TTC549 (cell line): ENCODE results near the gene AGO3.
"Not testable (repeated sequence)": the region's sequence is repeated elsewhere in the genome, so short reads cannot be mapped to it uniquely, and the experiment has no call there.

Experiments
- FAIRE-seq: peaks from 2 replicates; lab custom pipeline; 2012; peaks lifted over from hg19 to GRCh38; lab: Jason Lieb, UNC

The AGO3 gene

DNA sequence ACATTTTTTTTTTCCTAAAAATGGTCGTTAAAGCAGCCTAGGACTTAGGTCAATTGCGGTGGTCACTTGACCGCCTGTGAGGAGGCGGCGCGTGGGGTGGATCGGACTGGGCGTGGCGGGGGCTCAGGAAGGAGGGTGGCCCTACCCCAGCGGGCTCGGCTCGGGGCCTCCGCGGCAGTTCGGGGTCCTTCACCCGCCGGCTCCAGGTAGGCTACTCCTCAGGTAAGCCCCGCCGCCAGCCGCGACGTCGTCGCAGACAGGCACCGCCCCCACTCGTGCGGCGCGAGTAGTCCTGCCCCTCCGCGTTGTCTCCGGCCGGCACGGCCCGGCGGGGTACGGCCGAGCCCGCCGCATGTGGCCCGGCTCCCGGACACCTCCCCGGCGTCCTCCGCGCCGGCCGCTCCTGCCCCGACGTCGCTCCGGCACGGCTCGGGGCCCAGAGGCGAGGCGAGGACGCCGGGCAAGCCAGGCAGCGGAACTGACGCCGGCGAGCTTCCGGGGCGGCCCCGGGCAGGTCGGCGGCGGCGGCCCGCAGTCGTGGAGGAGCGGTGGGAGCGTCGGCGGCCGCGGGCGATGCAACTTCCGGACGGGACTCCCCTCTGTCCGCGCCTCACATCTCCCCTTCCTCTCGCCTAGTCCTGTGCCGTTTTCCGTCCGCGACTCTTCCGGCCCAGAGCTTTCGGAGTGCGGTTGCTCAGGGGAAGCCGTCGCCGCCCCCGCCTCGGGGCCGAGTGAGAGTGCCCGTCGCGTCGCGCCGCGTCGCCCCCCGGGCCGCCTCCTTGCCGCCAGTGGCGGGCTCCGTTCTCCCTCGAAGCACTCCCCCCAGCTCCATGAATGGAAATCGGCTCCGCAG, at the start of gene AGO3:
Gene AGO3 (plus strand): TSS at position 513 of the 853 bp plus-strand sequence. CDS start 322 bp downstream, at position 835.
- no peak for FAIRE-seq

DNA sequence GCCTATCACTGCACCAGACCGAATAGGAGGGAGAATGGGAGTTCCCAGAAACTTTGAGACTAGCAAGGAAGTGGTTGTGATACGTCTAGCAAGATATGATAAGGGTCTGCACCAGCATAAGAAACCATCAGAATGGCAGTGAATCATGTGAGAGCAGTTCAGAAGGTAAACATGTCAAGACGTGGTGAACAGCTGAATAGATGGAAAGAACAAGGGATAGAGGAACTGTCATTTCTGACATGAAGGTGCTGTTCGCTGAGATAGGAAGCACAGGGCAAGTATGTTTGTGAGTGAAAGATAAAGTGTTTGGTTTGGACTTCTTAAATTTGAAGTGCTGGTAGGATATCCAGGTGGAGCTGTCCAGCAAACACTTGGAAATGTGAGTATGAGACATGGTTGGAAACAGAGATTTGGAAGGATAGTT, 49.0 kb upstream of the AGO3 start:
- no peak for FAIRE-seq

DNA sequence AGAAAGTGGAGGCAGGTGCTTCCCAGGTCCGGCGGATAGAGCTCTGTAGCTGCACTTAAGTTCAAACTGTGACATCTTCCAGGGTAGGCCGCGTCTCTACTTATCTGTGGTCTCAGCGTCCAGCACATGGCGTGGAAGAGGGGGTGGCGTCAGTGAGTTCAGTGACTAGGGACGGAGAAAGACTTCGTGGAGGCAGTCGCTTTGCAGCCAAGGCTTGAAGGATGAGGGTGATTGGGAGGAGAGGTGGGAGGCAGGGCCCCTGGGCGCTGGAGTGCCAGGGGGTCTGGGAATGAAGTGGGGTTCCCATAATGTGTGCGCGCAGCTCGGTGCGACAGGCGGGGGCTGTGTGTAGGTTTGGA, 48.3 kb upstream of the AGO3 start:
- no peak for FAIRE-seq

DNA sequence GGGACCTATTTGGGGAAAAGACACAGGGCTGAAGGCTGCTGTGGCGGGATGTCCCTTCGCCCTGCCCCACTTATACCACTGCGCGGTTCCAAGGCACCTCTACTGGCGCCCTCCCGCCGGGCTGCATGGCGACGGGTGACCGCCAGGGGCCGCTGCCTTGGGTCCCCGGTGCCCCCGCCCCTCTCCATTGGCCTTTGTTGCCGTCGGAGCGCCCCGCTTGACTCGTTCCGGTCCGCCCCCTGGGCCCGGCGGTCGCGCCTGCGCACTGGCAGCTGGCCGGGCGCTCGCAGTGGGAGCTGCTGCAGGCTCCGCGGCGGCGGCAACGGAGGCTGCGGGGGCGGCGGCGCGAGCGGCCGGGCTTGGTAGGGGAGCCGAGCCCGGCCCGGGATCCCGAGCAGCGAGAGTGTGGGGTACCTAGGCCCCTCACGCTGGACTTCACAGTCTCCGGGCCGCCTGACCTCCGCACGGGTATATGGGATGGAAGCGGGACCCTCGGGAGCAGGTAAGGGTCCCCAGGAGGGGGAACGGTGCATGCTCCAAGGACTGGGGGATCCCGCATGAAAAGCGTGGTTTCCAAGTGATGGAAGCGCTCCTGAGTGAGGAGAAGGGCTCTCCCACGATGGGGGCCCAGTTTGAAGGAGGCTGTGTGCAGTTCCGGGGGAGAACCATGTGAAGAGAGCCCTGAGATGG, 47.8 kb upstream of the AGO3 start, which contains the start of gene AGO1:
Gene AGO1 (plus strand): TSS at position 265 of the 690 bp plus-strand sequence. CDS start 213 bp downstream, at position 478.
- FAIRE-seq = no peak

DNA sequence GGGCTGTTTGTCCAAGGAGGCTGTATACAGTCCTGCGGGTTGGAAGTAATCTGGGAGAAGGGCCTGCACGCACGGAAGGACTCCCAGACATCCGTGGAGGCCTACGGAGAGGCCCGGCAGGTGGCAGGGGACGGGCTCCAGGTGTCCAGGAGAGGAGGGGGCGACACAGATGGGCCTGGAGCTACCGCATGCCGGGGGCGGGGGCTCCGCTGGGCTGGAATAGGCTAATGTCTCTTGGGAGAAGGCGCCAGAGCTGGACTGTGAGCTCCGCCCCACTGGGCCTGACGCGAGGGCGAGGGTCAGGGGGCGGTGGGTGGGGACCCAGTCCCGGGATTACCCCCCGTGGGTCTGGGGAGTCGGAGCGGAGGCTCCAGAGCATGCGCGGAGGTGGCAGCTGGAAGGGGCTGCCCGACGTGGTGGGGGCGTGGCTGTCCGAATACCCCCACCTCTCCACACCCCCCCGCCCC, 47.2 kb upstream of the AGO3 start:
- no peak for FAIRE-seq

DNA sequence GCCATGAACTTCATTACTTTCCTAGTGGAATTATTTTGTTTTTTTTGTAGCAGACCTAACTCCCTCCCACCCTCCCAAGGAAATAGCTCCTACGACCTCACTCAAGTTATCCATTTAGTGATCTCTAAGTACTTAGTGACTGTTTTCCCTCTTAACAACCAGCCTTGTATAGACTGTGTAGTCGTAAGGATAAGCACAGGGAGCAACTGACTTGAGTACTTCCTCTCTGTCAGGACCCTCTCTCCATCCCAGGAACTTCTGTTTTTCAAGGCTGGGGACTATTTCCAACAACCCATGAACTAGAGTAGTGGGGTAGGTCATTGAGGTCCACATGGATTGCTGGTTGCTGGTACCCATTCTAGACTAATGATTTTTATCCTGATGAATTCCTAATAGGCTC, 46.0 kb upstream of the AGO3 start:
- FAIRE-seq = no peak

DNA sequence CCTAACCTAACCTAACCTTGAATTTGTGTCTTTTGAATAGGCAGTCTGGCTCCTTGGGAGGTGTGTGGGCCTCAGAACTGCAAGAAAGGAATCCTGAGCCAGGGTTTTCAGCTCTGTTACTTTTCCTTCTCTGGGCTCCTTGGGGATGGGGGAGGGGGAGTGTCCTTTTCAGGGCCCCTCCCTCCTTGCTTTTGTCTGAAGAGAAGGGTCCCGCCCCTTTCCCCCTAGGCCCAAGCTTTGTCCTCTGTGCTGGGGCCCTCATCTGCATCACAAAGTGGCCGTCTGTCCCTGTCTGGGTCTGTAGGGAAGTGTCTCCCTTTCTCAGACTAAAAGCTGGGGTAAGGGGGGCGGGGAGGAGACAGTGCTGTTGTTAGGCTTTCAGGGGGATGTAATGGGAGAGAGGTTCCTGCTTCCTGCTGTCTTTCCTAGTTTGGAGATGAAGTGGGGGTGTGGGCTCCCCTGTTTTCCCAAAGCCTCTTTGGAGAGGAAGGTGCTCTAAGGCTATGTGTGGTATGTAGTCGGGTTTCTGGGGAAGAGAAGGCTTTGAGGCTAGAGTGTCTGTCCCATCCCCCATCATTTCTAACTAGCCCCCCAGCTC, 44.8 kb upstream of the AGO3 start:
- no peak for FAIRE-seq

DNA sequence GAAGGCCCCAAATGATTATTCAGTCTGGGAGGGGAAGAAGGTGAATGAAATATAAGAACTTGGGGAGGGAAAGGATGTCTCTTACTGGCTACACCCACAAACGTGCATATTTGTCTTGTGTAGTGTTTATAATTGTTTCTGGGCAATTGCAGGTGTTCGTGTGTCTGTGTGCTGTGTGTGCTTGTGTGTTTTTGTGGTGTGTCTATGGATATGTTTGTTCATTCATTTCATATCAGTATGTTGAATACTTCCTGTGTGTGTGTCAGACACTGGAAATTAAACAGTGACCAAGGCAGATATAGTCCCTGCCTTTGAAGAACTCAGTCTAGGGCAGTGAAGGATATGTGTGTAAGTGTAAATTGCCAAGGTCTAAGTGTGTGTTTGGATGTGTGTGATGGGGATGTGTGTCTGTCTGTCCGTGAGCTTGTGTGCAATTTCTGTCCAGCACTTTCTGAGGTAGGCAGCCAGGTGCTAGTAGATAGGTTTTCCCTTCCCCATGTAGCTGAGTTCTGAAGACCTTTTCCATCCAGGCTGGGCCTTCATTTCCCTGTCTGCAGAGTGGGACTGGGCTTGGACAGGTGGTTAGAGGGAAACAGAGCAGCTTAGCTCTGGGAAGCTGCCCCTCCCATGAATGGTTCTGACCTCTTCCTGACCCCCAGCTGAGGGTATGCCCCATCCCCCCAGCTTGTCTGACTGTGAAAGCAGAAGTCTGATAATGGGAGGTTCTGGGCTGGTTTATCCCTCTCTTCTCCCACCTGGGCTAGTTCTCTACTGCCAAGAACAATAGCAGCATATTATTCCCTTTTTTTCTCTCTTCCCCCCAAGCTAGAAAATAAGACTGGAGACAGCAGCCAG, 44.1 kb upstream of the AGO3 start:
- FAIRE-seq = no peak

DNA sequence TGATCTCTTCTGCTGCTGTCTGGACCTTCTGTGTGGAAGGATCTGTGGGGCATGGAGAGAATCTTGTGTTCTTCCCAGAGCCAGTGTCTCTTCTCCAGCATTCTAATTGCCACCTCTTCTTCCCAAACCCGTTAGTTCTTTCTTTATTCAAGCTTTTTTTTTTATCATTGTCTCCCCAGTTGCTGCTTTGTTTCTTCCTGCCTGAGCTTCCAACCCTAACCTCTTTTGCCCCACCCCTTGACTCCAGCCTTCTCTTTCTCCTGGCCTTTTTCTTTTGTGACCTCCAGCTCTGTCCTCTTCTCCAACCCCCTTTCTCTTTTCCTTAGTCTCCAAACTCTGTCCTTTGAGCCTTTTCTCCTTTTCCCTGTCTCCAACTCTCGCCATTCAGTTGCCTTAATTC, 43.4 kb upstream of the AGO3 start:
- no peak for FAIRE-seq

DNA sequence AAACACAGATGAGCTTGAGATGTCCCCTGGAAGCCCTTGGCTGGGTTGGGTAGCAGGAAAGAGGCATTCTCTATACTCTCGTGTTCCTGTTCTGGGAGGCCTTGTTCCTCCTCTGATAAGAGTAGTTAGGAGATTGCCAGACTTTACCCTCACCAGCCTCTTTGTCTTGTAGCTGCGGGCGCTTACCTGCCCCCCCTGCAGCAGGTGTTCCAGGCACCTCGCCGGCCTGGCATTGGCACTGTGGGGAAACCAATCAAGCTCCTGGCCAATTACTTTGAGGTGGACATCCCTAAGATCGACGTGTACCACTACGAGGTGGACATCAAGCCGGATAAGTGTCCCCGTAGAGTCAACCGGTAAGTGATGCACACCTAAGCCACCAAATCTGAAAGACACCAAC, 42.6 kb upstream of the AGO3 start:
- FAIRE-seq = no peak

DNA sequence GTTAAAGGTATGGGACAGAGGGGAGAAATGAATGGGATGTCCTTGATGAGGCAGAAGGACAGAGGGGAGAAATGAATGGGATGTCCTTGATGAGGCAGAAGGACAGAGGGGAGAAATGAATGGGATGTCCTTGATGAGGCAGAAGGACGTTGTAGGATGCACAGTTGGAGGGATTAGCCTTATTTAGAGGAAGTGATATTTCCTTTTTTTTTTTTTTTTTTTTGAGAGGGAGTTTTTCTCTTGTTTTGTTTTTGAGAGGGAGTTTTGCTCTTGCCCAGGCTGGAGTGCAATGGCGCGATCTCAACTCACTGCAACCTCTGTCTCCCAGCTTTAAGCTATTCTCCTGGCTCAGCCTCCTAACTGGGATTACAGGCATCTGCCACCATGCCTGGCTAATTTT, 41.9 kb upstream of the AGO3 start:
- not testable (repeated sequence) for FAIRE-seq

DNA sequence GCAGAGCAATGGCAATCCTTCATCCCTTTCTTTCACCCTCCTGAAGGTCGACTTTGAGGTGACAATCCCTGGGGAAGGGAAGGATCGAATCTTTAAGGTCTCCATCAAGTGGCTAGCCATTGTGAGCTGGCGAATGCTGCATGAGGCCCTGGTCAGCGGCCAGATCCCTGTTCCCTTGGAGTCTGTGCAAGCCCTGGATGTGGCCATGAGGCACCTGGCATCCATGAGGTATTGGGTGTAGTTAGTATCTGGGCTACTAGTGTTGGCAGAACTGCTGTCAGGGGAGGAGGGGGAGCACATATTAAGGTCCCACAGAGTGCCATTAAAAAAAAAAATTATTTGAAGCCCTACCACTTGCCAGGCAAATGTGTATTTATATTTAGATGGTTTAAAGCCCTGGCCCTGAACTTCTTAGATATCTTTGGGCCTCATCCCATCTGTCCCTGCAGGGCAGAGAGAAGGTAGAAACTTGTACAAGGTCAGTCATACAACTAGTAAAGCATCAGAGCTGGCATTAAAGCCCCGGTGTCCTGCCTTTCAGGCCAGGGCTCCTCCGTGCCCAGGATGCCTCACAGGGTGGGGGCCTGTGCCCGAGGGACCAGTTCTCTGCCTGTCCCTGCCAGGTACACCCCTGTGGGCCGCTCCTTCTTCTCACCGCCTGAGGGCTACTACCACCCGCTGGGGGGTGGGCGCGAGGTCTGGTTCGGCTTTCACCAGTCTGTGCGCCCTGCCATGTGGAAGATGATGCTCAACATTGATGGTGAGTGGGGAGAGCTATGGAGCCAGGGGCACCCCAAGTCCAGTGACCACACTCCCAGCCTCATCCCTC, 37.6 kb upstream of the AGO3 start:
- FAIRE-seq = no peak

DNA sequence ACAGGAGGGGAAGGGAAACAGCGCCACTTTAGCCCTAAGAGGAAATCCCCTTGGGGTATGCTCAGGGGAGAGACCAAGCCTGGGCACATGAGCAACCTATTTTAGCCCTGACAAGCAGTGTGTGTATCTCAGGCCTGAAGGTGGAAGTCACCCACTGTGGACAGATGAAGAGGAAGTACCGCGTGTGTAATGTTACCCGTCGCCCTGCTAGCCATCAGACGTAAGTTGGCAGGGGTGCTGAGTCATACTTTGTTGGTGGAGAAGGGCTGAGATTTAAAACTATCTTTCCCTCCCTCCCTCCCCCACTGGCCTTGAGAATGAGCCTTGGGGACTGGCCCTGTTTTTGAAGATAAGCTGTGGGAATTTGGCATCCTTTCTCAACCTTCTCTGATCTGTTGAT, 36.7 kb upstream of the AGO3 start:
- FAIRE-seq = no peak

DNA sequence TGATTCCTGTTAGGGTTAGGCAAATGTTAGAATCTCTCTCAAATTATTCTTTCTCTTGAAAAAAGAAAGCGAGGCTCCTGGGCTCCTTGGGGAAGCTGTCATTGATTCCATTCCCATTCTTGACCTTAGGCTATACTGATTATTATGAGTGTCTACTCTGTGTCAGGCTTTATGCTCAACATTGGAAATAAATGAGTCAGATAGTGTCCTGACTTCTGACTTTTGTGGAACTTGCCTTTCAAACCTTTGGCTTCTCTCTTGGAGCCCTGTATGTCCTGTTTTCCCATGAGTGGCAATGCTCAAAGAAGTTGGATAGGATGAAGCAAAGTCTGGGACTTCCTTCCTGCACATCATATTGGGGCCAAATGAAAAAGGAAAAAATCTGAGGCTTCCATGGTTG, 36.2 kb upstream of the AGO3 start:
- no peak for FAIRE-seq

DNA sequence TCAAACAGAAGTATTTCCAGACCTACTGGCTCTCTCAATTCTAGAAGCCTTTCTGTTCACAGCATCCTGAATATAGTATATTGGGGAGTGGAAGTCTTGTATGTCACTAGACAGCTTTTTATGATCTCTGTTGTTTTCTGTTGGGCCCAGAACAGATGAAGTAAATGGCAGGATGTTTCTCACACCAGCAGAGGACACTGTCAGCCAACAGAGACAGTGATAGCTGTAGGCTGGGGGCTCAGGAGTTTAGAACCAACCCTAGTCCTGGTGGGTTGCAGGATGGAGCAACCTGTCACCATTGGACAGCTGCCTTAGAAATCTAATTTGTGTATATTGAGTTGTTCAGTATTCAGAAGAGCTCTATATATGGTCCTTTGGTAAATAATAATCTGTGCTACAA, 31.0 kb upstream of the AGO3 start:
- no peak for FAIRE-seq

DNA sequence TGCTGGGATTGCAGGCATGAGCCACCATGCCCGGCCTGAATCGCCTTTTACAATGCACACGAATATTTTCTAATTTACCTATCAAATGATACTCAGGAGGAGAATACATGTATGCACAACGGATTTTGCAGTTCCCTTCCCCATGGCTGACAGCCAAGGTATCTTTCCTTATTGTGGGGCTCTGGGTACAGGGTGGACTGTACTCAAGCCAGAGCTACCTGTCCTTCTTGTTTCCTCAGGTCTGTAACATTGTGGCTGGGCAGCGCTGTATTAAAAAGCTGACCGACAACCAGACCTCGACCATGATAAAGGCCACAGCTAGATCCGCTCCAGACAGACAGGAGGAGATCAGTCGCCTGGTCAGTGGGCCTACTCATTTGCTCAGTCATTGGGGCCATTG, 29.7 kb upstream of the AGO3 start:
- FAIRE-seq = no peak

DNA sequence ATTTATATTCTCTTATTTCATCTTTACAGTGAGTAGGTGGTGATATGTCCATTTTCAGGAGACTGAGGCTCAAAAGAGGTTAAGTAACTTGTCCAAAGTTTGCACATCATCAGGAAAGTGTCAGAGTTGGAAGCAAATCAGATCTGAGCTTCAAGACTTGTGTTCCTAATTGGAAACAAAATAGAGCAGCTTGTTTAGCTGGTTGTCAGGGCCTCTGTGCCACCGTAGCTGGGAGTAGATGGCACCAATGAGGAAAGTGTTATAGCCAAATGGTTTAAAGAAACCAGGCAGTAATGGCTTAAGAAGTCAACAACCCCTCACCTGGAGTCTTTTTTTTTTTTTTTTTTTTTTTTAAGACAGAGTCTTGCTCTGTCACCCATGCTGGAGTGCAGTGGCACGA, 28.2 kb upstream of the AGO3 start:
- FAIRE-seq = no peak

DNA sequence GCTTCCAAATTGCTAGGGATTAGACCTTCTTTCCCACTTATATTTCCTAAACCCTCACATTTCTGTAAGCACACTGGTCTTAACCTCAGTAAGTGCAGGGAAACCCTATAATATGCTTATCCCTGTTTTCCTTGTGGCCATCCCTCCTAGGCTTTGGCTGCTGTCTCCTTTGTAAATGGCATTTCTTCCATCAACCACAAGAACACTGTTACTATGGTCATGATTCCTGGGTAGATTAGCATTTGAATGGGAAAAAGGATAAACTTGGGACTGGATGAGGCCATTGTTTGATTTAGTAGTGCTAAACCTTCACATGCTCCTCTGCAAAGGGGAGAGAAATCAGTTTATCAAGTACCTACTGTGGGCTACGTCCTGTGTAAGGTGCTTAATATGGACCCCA, 16.2 kb upstream of the AGO3 start:
- no peak for FAIRE-seq

DNA sequence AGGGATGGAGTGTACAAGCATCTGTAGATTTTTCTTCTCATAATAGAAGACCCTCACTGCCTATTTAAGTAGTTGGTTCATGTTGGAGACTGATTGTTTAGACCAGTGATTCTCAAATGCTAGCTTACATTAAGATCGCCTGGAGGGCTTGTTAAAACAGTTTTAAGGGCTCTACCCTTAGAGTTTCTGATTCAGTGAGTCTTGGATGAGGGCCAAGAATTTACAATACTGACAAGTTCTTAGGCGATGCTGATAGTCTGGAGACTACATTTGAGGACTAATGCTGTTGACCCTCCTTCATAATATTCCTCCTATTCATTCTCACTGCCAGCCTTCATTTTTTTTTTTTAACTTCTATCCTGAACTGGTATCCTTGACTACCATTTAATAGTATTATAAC, 15.2 kb upstream of the AGO3 start:
- FAIRE-seq = no peak

DNA sequence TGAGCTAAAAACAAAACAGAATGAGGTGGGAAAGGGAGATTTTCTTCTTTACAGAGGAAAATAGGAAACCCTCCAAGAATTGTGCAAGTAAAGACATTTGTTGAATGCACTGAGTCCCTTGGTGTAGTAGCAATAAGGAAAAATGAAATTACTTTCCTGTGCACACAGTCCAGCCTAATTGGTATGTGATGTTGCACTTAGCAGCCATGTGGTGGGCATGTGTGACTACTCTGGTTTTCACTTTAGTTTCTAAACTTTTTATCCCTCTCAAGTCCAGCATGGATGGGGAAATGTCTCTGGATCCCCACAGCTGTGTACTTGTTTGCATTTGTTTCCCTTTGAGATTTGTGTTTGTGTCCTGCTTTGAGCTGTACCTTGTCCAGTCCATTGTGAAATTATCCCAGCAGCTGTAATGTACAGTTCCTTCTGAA, 7.1 kb upstream of the AGO3 start:
- FAIRE-seq = no peak

DNA sequence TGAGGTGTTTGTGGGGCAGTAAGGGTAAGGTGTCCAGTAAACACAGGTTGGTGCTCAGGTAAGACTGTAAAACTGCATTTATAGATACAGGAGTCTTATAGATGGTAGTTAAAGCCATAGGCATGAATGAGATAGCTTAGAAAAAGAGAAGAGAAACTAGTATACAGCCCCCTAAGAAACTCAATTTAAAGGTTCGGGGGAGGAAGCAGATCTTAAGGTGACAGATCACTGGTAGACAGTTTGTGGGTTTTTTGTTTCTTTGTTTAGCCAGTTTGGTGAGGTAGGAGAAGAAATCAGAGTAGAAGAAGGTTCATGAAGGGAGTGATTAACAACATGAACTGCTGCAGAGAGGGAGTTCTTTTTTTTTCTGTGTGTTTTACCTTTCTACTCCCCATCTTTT, 6.1 kb upstream of the AGO3 start:
- FAIRE-seq = no peak
